MCF 10A (cell line): ENCODE results near the gene ACTR5. TPM values are rescaled to one million over a fixed set of nuclear protein-coding genes. Genes with fewer than 3 reads are reported as not detected.

Experiments
- BruUV-seq: library from RNA; stranded (reverse); fragments of 400-500 nt; replicated peaks from 2 replicates; lab custom pipeline; 2021; lab: Mats Ljungman, UMichigan
- CTCF ChIA-PET: fragments of 300-600 bp; sonication (Branson Sonifier 250); formaldehyde crosslinking; extraction: SDS; loops from one replicate; lab custom pipeline; 2021; ENCODE audit warnings: antibody characterized with exemption, inconsistent platforms; lab: Yijun Ruan, JAX
- POLR2A ChIA-PET: fragments of 300-600, 350-650 bp; sonication (Branson Sonifier 250); formaldehyde crosslinking; extraction: SDS; loops from one replicate; lab custom pipeline; 2020; ENCODE audit warnings: antibody characterized with exemption, inconsistent platforms; lab: Yijun Ruan, JAX
- DNase-seq: peaks from one replicate; pipeline ENCODE4 v3.0.0-alpha.2; 2018; ENCODE audit not compliant: unreplicated experiment
- H3K27ac Mint-ChIP-seq: one replicate; pipeline ENCODE4 v1.8.0; 2022; ENCODE audit warnings: mild to moderate bottlenecking, low read depth, mixed read lengths; ENCODE audit not compliant: unreplicated experiment
- H3K27me3 Mint-ChIP-seq: one replicate; pipeline ENCODE4 v1.8.0; 2022; ENCODE audit warnings: mixed read lengths; ENCODE audit not compliant: insufficient read depth, unreplicated experiment
- H3K36me3 Mint-ChIP-seq: one replicate; pipeline ENCODE4 v1.8.0; 2022; ENCODE audit warnings: mild to moderate bottlenecking, moderate library complexity, mixed read lengths; ENCODE audit not compliant: insufficient read depth, unreplicated experiment
- H3K4me1 Mint-ChIP-seq: one replicate; pipeline ENCODE4 v1.8.0; 2022; ENCODE audit warnings: mixed read lengths; ENCODE audit not compliant: insufficient read depth, unreplicated experiment
- H3K4me3 Mint-ChIP-seq: one replicate; pipeline ENCODE4 v1.8.0; 2022; ENCODE audit warnings: mild to moderate bottlenecking, moderate library complexity, mixed read lengths; ENCODE audit not compliant: unreplicated experiment
- H3K9me3 Mint-ChIP-seq: one replicate; pipeline ENCODE4 v1.8.0; 2022; ENCODE audit warnings: mixed read lengths; ENCODE audit not compliant: unreplicated experiment
- CTCF ChIP-seq: fragments of 200-600 bp; IDR thresholded peaks from one replicate; pipeline ENCODE4 v1.8.0; 2022; ENCODE audit warnings: antibody characterized with exemption, mild to moderate bottlenecking; ENCODE audit not compliant: unreplicated experiment
- intact Hi-C: fragments of 100-400 bp; cut with micrococcal nuclease; formaldehyde crosslinking; loops from 2 replicates; pipeline ENCODE4 v1.14.1; 2022
- total RNA-seq: library from RNA; stranded (reverse); gene quantifications from 2 replicates; pipeline ENCODE4 v1.2.3, GENCODE V29; 2022

ACTR5 gene
- total RNA-seq, 1 experiment from 2014 or later: 6.0 TPM

GRCh38 chr20:38757145-38757775, 9.0 kb downstream of the ACTR5 start:
- Mint-ChIP-seq H3K36me3 (peaks cover 66% of the 10 kb centered on the region), H3K27me3 (no peaks in the 10 kb centered on the region), H3K4me1 (no peaks in the 10 kb centered on the region), H3K4me3 (no peak overlapping the region), H3K27ac (no peak overlapping the region), H3K9me3 (no peaks in the 10 kb centered on the region)
- no TSS peak for BruUV-seq
- DNase-seq: no peak
- no peak for TF ChIP-seq CTCF
- CTCF ChIA-PET: interaction anchor here (0.5 to 19.6 kb wide), 14 partner anchors 9 to 1870 kb away, joined by 3 to 389 read pairs (median 4); partner anchors contain the start of gene ACTR5
- POLR2A ChIA-PET: interaction anchor here (0.6 to 1.2 kb wide), 2 partner anchors 33 to 1518 kb away, joined by 3 read pairs; no protein-coding TSS in a partner anchor
- intact Hi-C loops: loop anchor here (10.0 kb wide), 1 partner anchor 288 kb away; no protein-coding TSS in a partner anchor

GRCh38 chr20:38759106-38759505, 10.8 kb downstream of the ACTR5 start:
- intact Hi-C loops: loop anchor here (10.0 kb wide), 1 partner anchor 286 kb away; no protein-coding TSS in a partner anchor
- no peak for TF ChIP-seq CTCF
- H3K36me3 Mint-ChIP-seq: peaks cover 60% of the 10 kb centered on the region
- H3K27me3 Mint-ChIP-seq: no peaks in the 10 kb centered on the region
- no peaks in the 10 kb centered on the region for H3K9me3 Mint-ChIP-seq
- ChIA-PET POLR2A (interaction anchor here (1.4 kb wide), 1 partner anchor 10 kb away, joined by 6 read pairs; the partner anchor contains the start of gene ACTR5), CTCF (interaction anchor here (1.3 to 19.6 kb wide), 6 partner anchors 8 to 134 kb away, joined by 3 to 389 read pairs (median 18); partner anchors contain the start of gene ACTR5)
- peaks cover 4% of the 10 kb centered on the region for H3K4me1 Mint-ChIP-seq
- no TSS peak for BruUV-seq
- no peak overlapping the region for H3K27ac Mint-ChIP-seq
- DNase-seq: no peak
- no peak overlapping the region for H3K4me3 Mint-ChIP-seq

GRCh38 chr20:38760978-38761377, 12.7 kb downstream of the ACTR5 start:
- Mint-ChIP-seq H3K4me3 (no peak overlapping the region), H3K9me3 (no peaks in the 10 kb centered on the region), H3K27me3 (no peaks in the 10 kb centered on the region), H3K4me1 (peaks cover 16% of the 10 kb centered on the region), H3K36me3 (peaks cover 47% of the 10 kb centered on the region), H3K27ac (no peak overlapping the region)
- CTCF ChIA-PET: interaction anchor here (0.6 to 19.6 kb wide), 8 partner anchors 10 to 636 kb away, joined by 3 to 389 read pairs (median 6); partner anchors contain the start of genes ACTR5 and DHX35
- DNase-seq: no peak
- intact Hi-C loops: no loop called here
- BruUV-seq: no TSS peak
- POLR2A ChIA-PET: interaction anchor here (1.0 kb wide), 1 partner anchor 9 kb away, joined by 4 read pairs; no protein-coding TSS in a partner anchor
- no peak for TF ChIP-seq CTCF

GRCh38 chr20:38762174-38762573, 13.9 kb downstream of the ACTR5 start:
- POLR2A ChIA-PET: interaction anchor here (0.7 kb wide), 1 partner anchor 360 kb away, joined by 3 read pairs; no protein-coding TSS in a partner anchor
- Mint-ChIP-seq H3K4me1 (peaks cover 16% of the 10 kb centered on the region), H3K9me3 (no peaks in the 10 kb centered on the region), H3K36me3 (peaks cover 50% of the 10 kb centered on the region), H3K27ac (no peak overlapping the region), H3K27me3 (no peaks in the 10 kb centered on the region), H3K4me3 (no peak overlapping the region)
- no TSS peak for BruUV-seq
- intact Hi-C loops: no loop called here
- TF ChIP-seq CTCF: no peak
- CTCF ChIA-PET: interaction anchor here (0.6 to 19.6 kb wide), 7 partner anchors 11 to 200 kb away, joined by 5 to 389 read pairs (median 6); partner anchors contain the start of genes ACTR5 and DHX35
- DNase-seq: no peak
